Mesodermal cell (in vitro differentiated cells): ENCODE measurements around the gene IL34.
"Not testable (repeated sequence)": the region's sequence is repeated elsewhere in the genome, so short reads cannot be mapped to it uniquely, and the experiment has no call there.

ENCODE experiments used
- H3K27ac ChIP-seq: 2 replicates; pipeline ENCODE4 v1.7.0; 2013; ENCODE audit warnings: mild to moderate bottlenecking, low read depth, low read length, moderate library complexity; ENCODE audit not compliant: severe bottlenecking
- H3K36me3 ChIP-seq: 2 replicates; pipeline ENCODE4 v1.7.1; 2013; ENCODE audit warnings: mild to moderate bottlenecking, low read length, moderate library complexity; ENCODE audit not compliant: control insufficient read depth, insufficient read depth
- H3K4me1 ChIP-seq: one replicate; pipeline ENCODE4 v1.7.1; 2013; ENCODE audit warnings: mild to moderate bottlenecking, low read length; ENCODE audit not compliant: insufficient read depth, control insufficient read depth, poor library complexity, severe bottlenecking
- H3K4me3 ChIP-seq: 2 replicates; pipeline ENCODE4 v1.7.0; 2013; ENCODE audit warnings: low read length, control low read depth, mild to moderate bottlenecking; ENCODE audit not compliant: insufficient read depth, poor library complexity, severe bottlenecking; ENCODE audit errors: extremely low read depth
- H3K9me3 ChIP-seq: 2 replicates; pipeline ENCODE4 v1.7.1; 2013; ENCODE audit warnings: mild to moderate bottlenecking, low read length, moderate library complexity; ENCODE audit not compliant: control insufficient read depth
- WGBS, 2 experiments: methylation state at CpG; one replicate each; pipeline ENCODE4 v1.1.5; 2013; ENCODE audit warnings: missing lambda C conversion rate in 2 of 2; ENCODE audit not compliant: insufficient coverage in 2 of 2; 5-methylcytosine and 5-hydroxymethylcytosine counted together

The IL34 gene

GRCh38 chr16:70665806-70666735, 19.7 kb downstream of the IL34 start:
- Histone ChIP-seq H3K27ac (no peak overlapping the region), H3K9me3 (peaks cover 5% of the 10 kb centered on the region), H3K36me3 (peaks cover 66% of the 10 kb centered on the region), H3K4me3 (no peak overlapping the region), H3K4me1 (peaks cover 9% of the 10 kb centered on the region)
- WGBS, 2 experiments, result 94 to 97% methylated on average over 15 to 16 of the region's 22 CpGs

- peaks cover 87% of the 10 kb centered on the region for H3K36me3 ChIP-seq
- no peak overlapping the region for H3K27ac ChIP-seq
- H3K4me1 ChIP-seq, result no peaks in the 10 kb centered on the region
- no peak overlapping the region for H3K4me3 ChIP-seq
- H3K9me3 ChIP-seq, result peaks cover 5% of the 10 kb centered on the region
- WGBS, 2 experiments, result 92 to 100% methylated on average over 1 to 2 of the region's 2 CpGs
Measured at GRCh38 chr16:70670175-70670574, 23.8 kb downstream of the IL34 start.

- H3K27ac ChIP-seq, H3K4me3 ChIP-seq, H3K9me3 ChIP-seq, H3K4me1 ChIP-seq: not testable (repeated sequence)
- H3K36me3 ChIP-seq, result peaks cover 88% of the 10 kb centered on the region
- 96 to 100% methylated on average over 3 to 4 of the region's 4 CpGs for WGBS, 2 experiments
Measured at GRCh38 chr16:70670938-70671337, 24.6 kb downstream of the IL34 start.

GRCh38 chr16:70674221-70675014, 28.1 kb downstream of the IL34 start:
- WGBS, 2 experiments, result 96 to 98% methylated on average over 14 to 15 of the region's 18 CpGs
- Histone ChIP-seq H3K27ac (no peak overlapping the region), H3K4me3 (no peak overlapping the region), H3K9me3 (no peaks in the 10 kb centered on the region), H3K36me3 (peaks cover 89% of the 10 kb centered on the region), H3K4me1 (peaks cover 4% of the 10 kb centered on the region)

- H3K9me3 ChIP-seq, result no peaks in the 10 kb centered on the region
- no peak overlapping the region for H3K27ac ChIP-seq
- H3K4me1 ChIP-seq, result peaks cover 9% of the 10 kb centered on the region
- H3K4me3 ChIP-seq, result no peak overlapping the region
- H3K36me3 ChIP-seq, result peaks cover 78% of the 10 kb centered on the region
- 94% methylated on average over 5 of the region's 7 CpGs for WGBS, 2 experiments
Measured at GRCh38 chr16:70675851-70676513, 29.6 kb downstream of the IL34 start.

GRCh38 chr16:70676675-70677498, 30.5 kb downstream of the IL34 start:
- WGBS, 2 experiments, result 97% methylated on average over 9 to 11 of the region's 14 CpGs
- Histone ChIP-seq H3K9me3 (no peaks in the 10 kb centered on the region), H3K36me3 (peaks cover 71% of the 10 kb centered on the region), H3K4me3 (no peak overlapping the region), H3K27ac (no peak overlapping the region), H3K4me1 (peaks cover 18% of the 10 kb centered on the region)

GRCh38 chr16:70677499-70678120, 31.3 kb downstream of the IL34 start:
- 93 to 98% methylated on average over 12 of the region's 15 CpGs for WGBS, 2 experiments

GRCh38 chr16:70678121-70678897, 31.9 kb downstream of the IL34 start:
- 95 to 96% methylated on average over 14 to 19 of the region's 22 CpGs for WGBS, 2 experiments
- Histone ChIP-seq H3K4me3 (no peak overlapping the region), H3K36me3 (peaks cover 70% of the 10 kb centered on the region), H3K9me3 (no peaks in the 10 kb centered on the region), H3K4me1 (peaks cover 20% of the 10 kb centered on the region), H3K27ac (no peak overlapping the region)

More at GRCh38 chr16:70677499-70678120, 31.3 kb downstream of the IL34 start:
- H3K36me3 ChIP-seq, result peaks cover 71% of the 10 kb centered on the region
- H3K27ac ChIP-seq, result no peak overlapping the region
- H3K9me3 ChIP-seq, result no peaks in the 10 kb centered on the region
- peaks cover 20% of the 10 kb centered on the region for H3K4me1 ChIP-seq
- no peak overlapping the region for H3K4me3 ChIP-seq

- WGBS, 2 experiments, result 87 to 90% methylated on average over 23 to 28 of the region's 31 CpGs
- no peak overlapping the region for H3K27ac ChIP-seq
- H3K36me3 ChIP-seq, result peaks cover 66% of the 10 kb centered on the region
- H3K9me3 ChIP-seq, result no peaks in the 10 kb centered on the region
- H3K4me1 ChIP-seq, result peaks cover 20% of the 10 kb centered on the region
- H3K4me3 ChIP-seq, result no peak overlapping the region
Measured at GRCh38 chr16:70678898-70679670, 32.7 kb downstream of the IL34 start.
